Colonic mucosa (tissue), 4 donors: ENCODE data around the gene KISS1R. TPM values are rescaled to one million over a fixed set of nuclear protein-coding genes. Genes with fewer than 3 reads are reported as not detected.

ENCODE experiments used
- DNase-seq: peaks from one replicate; pipeline ENCODE4 v3.0.0-alpha.2; 2020
- H3K27ac ChIP-seq: fragments of 200-600 bp; one replicate; pipeline ENCODE4 v1.8.0; 2021
- H3K27me3 ChIP-seq: fragments of 200-600 bp; one replicate; pipeline ENCODE4 v1.8.0; 2021
- H3K36me3 ChIP-seq: fragments of 200-600 bp; one replicate; pipeline ENCODE4 v1.8.0; 2021
- H3K4me1 ChIP-seq: fragments of 200-600 bp; one replicate; pipeline ENCODE4 v1.8.0; 2021; ENCODE audit warnings: mild to moderate bottlenecking
- H3K4me3 ChIP-seq: fragments of 200-600 bp; one replicate; pipeline ENCODE4 v1.8.0; 2021
- H3K9ac ChIP-seq, 2 donors: one replicate each; pipeline ENCODE4 v1.7.0; 2013; ENCODE audit warnings: control low read depth in 2 of 2, low read depth in 2 of 2, low read length in 2 of 2
- H3K9me3 ChIP-seq: fragments of 200-600 bp; one replicate; pipeline ENCODE4 v1.8.0; 2021
- intact Hi-C: fragments of 100-400 bp; cut with DNase I; formaldehyde crosslinking; loops from one replicate; pipeline ENCODE4 v1.14.1; 2022
- total RNA-seq, 2 donors: library from RNA; stranded (reverse); fragmentation: NEBNext Ultra II Directional in 1 of 2; extraction: Animal tissue kit (Norgen Biotek cat#: 25700) in 1 of 2; gene quantifications; one replicate each; pipeline ENCODE4 v1.2.1, GENCODE V29; 2021
- TF ChIP-seq, protein P1 (sequence below): fragments of 200-600 bp; IDR thresholded peaks from one replicate; pipeline ENCODE4 v1.8.0; 2022; ENCODE audit warnings: antibody characterized with exemption, mild to moderate bottlenecking
- donor health status: healthy.
- donor health status: DM: no; HTN: no; CAD: no.
- donor health status: DM: no; HTN: no; CAD: no.

Gene KISS1R
- total RNA-seq, 2 donors from 2014 or later = 0.21 TPM; not detected in 1

DNA sequence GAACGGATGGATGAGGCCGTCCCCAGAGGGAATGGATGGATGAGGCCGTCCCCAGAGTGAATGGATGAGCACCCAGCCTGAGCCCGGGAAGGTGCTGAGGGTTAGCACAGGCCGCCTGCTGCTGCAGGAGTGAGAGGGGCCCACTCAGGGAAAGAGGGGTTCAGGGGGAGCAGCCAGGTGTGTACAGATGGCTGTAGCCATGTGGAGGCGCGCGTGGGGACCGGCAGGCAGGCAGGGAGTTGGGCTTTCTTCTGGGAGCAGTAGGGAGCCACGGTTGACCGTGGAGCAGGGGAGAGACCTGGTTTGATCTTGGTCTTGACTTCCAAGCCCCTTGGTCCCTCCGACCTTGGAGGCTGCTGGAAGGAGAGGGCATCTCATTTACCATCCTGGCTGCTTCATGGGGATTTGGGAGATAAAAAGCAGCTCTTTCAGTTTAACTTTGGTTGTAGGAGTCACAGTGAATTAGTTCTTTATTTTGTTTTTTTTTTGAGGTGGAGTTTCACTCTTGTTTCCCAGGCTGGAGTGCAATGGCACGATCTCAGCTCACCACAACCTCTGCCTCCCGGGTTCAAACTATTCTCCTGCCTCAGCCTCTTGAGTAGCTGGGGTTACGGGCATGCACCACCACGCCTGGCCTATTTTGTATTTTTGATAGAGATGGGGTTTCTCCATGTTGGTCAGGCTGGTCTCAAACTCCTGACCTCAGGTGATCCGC, 33.4 kb downstream of the KISS1R start:
- H3K9ac ChIP-seq = no peak overlapping the region
- H3K4me1 ChIP-seq = peaks cover 11% of the 10 kb centered on the region
- no peaks in the 10 kb centered on the region for H3K36me3 ChIP-seq

DNA sequence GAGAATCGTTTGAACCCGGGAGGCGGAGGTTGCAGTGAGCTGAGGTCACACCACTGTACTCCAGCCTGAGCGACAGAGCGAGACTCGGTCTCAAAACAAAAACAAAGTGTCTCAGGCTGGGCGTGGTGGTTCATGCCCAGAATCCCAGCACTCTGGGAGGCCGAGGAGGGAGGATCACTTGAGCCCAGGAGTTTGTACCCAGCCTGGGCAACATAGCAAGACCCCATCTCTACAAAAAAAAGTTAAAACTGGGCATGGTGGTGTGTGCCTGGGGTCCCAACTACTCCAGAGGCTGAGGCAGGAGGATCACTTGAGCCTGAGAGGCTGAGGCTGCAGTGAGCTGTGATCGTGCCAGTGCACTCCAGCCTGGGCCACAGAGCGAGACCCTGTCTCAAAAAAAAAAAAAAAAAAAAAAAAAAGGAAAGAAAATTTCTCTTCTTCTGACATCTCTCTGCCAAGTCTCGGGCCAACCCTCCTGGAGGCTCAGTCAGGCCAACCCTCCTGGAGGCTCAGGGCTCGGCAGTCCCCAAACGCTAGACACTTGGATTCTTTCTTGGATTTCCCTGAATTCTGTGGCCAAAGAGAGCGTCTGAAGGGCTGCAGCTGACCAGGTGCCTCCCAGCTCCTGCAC, 35.0 kb downstream of the KISS1R start:
- no peaks in the 10 kb centered on the region for H3K9me3 ChIP-seq
- no peaks in the 10 kb centered on the region for H3K27me3 ChIP-seq
- H3K9ac ChIP-seq = peak overlapping the region in 1 of 2 donors; percentile 57
- intact Hi-C loops = no loop called here
- no peaks in the 10 kb centered on the region for H3K36me3 ChIP-seq
- no peak overlapping the region for H3K4me3 ChIP-seq
- DNase-seq = no peak
- no peak overlapping the region for H3K27ac ChIP-seq
- TF ChIP-seq, protein P1, sequence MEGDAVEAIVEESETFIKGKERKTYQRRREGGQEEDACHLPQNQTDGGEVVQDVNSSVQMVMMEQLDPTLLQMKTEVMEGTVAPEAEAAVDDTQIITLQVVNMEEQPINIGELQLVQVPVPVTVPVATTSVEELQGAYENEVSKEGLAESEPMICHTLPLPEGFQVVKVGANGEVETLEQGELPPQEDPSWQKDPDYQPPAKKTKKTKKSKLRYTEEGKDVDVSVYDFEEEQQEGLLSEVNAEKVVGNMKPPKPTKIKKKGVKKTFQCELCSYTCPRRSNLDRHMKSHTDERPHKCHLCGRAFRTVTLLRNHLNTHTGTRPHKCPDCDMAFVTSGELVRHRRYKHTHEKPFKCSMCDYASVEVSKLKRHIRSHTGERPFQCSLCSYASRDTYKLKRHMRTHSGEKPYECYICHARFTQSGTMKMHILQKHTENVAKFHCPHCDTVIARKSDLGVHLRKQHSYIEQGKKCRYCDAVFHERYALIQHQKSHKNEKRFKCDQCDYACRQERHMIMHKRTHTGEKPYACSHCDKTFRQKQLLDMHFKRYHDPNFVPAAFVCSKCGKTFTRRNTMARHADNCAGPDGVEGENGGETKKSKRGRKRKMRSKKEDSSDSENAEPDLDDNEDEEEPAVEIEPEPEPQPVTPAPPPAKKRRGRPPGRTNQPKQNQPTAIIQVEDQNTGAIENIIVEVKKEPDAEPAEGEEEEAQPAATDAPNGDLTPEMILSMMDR = no peak
- H3K4me1 ChIP-seq = peaks cover 19% of the 10 kb centered on the region

More for the DNA sequence above, 33.4 kb downstream of the KISS1R start:
- no peak for DNase-seq
- intact Hi-C loops = no loop called here
- Histone ChIP-seq H3K27ac (no peak overlapping the region), H3K9me3 (no peaks in the 10 kb centered on the region), H3K27me3 (no peaks in the 10 kb centered on the region), H3K4me3 (no peak overlapping the region)
- TF ChIP-seq, protein P1 = no peak

GRCh38 chr19:952680-953444, 35.7 kb downstream of the KISS1R start:
- intact Hi-C loops = no loop called here
- H3K36me3 ChIP-seq = no peaks in the 10 kb centered on the region
- peaks cover 19% of the 10 kb centered on the region for H3K4me1 ChIP-seq
- peak overlapping the region; percentile 57 to 60 for H3K9ac ChIP-seq
- peak; percentile 53 for DNase-seq
- no peak overlapping the region for H3K27ac ChIP-seq
- TF ChIP-seq, protein P1 = no peak
- H3K27me3 ChIP-seq = no peaks in the 10 kb centered on the region
- no peaks in the 10 kb centered on the region for H3K9me3 ChIP-seq
- H3K4me3 ChIP-seq = peak overlapping the region; percentile 8

DNA sequence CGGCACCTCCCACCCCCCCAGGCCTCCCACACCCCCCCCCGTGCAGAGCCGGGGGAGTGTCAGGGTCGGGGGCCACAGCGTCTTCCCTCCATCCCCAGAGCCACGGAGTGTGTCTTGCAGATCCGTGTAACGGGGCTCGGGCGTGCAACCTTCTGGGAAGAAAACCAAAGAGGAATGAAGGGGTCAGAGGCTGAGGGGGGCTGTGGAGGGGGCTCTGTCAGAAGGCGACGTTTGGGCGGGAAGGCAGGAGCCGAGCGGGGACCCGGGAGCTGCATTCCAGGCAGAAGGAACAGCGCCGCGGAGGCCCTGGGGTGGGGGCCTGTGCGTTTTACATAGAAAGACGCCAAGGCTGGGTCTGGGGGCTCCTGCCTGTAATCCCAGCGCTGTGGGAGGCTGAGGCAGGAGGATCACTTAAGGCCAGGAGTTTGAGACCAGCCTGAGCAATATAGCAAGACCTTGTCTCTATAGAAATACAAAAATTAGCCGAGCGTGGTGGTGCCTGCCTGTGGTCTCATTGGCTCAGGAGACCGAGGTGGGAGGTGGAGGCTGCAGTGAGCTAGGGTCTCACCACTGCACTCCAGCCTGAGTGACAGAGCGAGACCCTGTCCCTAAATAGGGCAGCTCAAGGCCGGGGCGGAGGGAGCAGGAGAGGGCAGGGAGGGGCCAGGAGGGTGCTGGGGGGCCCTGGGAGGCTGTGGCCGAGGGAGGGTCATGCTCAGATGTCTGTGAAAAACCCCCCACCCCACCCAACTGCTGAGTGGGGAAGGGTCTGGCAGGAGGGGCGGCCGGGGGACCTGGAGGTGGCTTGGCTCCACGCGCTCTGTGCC, 36.5 kb downstream of the KISS1R start:
- H3K36me3 ChIP-seq = no peaks in the 10 kb centered on the region
- no peak for DNase-seq

More for the DNA sequence above, 36.5 kb downstream of the KISS1R start:
- H3K27me3 ChIP-seq = no peaks in the 10 kb centered on the region
- TF ChIP-seq, protein P1 = no peak
- H3K4me3 ChIP-seq = no peak overlapping the region
- H3K9ac ChIP-seq = no peak overlapping the region
- intact Hi-C loops = no loop called here
- peaks cover 19% of the 10 kb centered on the region for H3K4me1 ChIP-seq
- no peak overlapping the region for H3K27ac ChIP-seq
- no peaks in the 10 kb centered on the region for H3K9me3 ChIP-seq
